HG02943 (cell line): ENCODE data around the gene MKX.

Experiments
- ATAC-seq: cut with Tn5 transposase; IDR thresholded peaks from one replicate; pipeline ENCODE4 v1.9.1; 2021; ENCODE audit warnings: mild to moderate bottlenecking, low read depth, moderate library complexity; ENCODE audit not compliant: unreplicated experiment

MKX gene

GRCh38 chr10:27660268-27660667 lies 85.4 kb downstream of the MKX start:
- no peak for ATAC-seq

- ATAC-seq, result no peak
Measured at GRCh38 chr10:27659786-27660185, 85.8 kb downstream of the MKX start.

GRCh38 chr10:27658788-27659187 lies 86.8 kb downstream of the MKX start:
- no peak for ATAC-seq

GRCh38 chr10:27655296-27655695 lies 90.3 kb downstream of the MKX start:
- ATAC-seq, result no peak

- no peak for ATAC-seq
Measured at GRCh38 chr10:27654284-27654683, 91.3 kb downstream of the MKX start.

GRCh38 chr10:27646604-27647175 lies 98.9 kb downstream of the MKX start:
- ATAC-seq, result no peak

GRCh38 chr10:27646194-27646593 lies 99.4 kb downstream of the MKX start:
- no peak for ATAC-seq

- no peak for ATAC-seq
Measured at GRCh38 chr10:27644307-27644939, 101.2 kb downstream of the MKX start.

- ATAC-seq, result no peak
Measured at GRCh38 chr10:27643301-27643700, 102.3 kb downstream of the MKX start.

- ATAC-seq, result no peak
Measured at GRCh38 chr10:27642023-27642589, 103.5 kb downstream of the MKX start.

GRCh38 chr10:27638071-27638750 lies 107.4 kb downstream of the MKX start:
- ATAC-seq, result no peak

- no peak for ATAC-seq
Measured at GRCh38 chr10:27637601-27638000, 108.0 kb downstream of the MKX start.

- ATAC-seq, result no peak
Measured at GRCh38 chr10:27636816-27637215, 108.8 kb downstream of the MKX start.

GRCh38 chr10:27635699-27636270 lies 109.8 kb downstream of the MKX start:
- ATAC-seq, result no peak

- ATAC-seq, result no peak
Measured at GRCh38 chr10:27635290-27635689, 110.3 kb downstream of the MKX start.

GRCh38 chr10:27628621-27629020 lies 117.0 kb downstream of the MKX start:
- ATAC-seq, result no peak

GRCh38 chr10:27626890-27627289 lies 118.7 kb downstream of the MKX start:
- no peak for ATAC-seq

- no peak for ATAC-seq
Measured at GRCh38 chr10:27625452-27626211, 120.0 kb downstream of the MKX start.

- no peak for ATAC-seq
Measured at GRCh38 chr10:27624941-27625340, 120.7 kb downstream of the MKX start.
